B cell (primary cell): Measurements from ENCODE around the gene SLC35B3. TPM values are rescaled to one million over a fixed set of nuclear protein-coding genes. Genes with fewer than 3 reads are reported as not detected.
"Not testable (repeated sequence)": the region's sequence is repeated elsewhere in the genome, so short reads cannot be mapped to it uniquely, and the experiment has no call there.

ENCODE experiments used
- ATAC-seq: fragments of 200-7000 bp; cut with Tn5 transposase; one replicate; pipeline ENCODE4 v1.10.0; 2021; ENCODE audit warnings: low read depth, mild to moderate bottlenecking, moderate number of reproducible peaks, moderate library complexity
- CTCF ChIA-PET: fragments of 350-600 bp; sonication (Branson Sonifier 250); formaldehyde crosslinking; loops from one replicate; lab custom pipeline; 2021; ENCODE audit warnings: antibody characterized with exemption, inconsistent platforms; lab: Charles Lee
- POLR2A ChIA-PET: fragments of 350-600 bp; sonication (Branson Sonifier 250); formaldehyde crosslinking; loops from one replicate; lab custom pipeline; 2021; ENCODE audit warnings: antibody characterized with exemption; lab: Charles Lee
- DNase-seq: peaks from one replicate; pipeline ENCODE4 v3.0.0; 2013
- H2AFZ ChIP-seq: 2 replicates; pipeline ENCODE4 v1.6.1; 2012; ENCODE audit warnings: mild to moderate bottlenecking, low read depth, low read length; ENCODE audit not compliant: insufficient read depth, poor library complexity, severe bottlenecking
- H3K27ac ChIP-seq, 2 donors: 1 replicate in 1 of 2; 2 replicates in 1 of 2; pipeline ENCODE4 v1.5.1; 2012 to 2013; ENCODE audit warnings: low read length in 2 of 2, mild to moderate bottlenecking in 2 of 2, moderate library complexity in 1 of 2
- H3K27me3 ChIP-seq, 4 experiments: fragments of 200-600 bp in 1 of 4; sonication (generic) in 1 of 4; replicated peaks in 1 of 4; 1 replicate in 2 of 4; 2 replicates in 2 of 4; pipeline versions ENCODE4 v1.6.1 to v1.7.0; 2013 to 2016; ENCODE audit warnings: low read length in 3 of 4, mild to moderate bottlenecking in 2 of 4, mixed read lengths in 1 of 4, moderate library complexity in 1 of 4; ENCODE audit not compliant: insufficient read depth in 4 of 4, control insufficient read depth in 3 of 4; ENCODE audit errors: control extremely low read depth in 1 of 4
- H3K36me3 ChIP-seq, 2 experiments: replicated peaks in 1 of 2; 1 replicate in 1 of 2; 2 replicates in 1 of 2; pipeline versions ENCODE4 v1.6.1 to v1.7.1; 2013; ENCODE audit warnings: low read length in 1 of 2; ENCODE audit not compliant: insufficient read depth in 2 of 2, control insufficient read depth in 1 of 2; ENCODE audit errors: control extremely low read depth in 1 of 2, extremely low read depth in 1 of 2
- H3K4me1 ChIP-seq, 2 donors: fragments of 200-600 bp in 1 of 2; sonication (generic) in 1 of 2; 1 replicate in 1 of 2; 2 replicates in 1 of 2; pipeline versions ENCODE4 v1.5.1 to v1.6.1; 2013 to 2017; ENCODE audit warnings: low read length in 2 of 2; ENCODE audit not compliant: control insufficient read depth in 2 of 2, insufficient read depth in 2 of 2
- H3K4me2 ChIP-seq: replicated peaks from 2 replicates; pipeline ENCODE3; 2012; ENCODE audit warnings: mild to moderate bottlenecking, low read depth, low read length; ENCODE audit not compliant: poor library complexity, severe bottlenecking
- H3K4me3 ChIP-seq, 5 experiments: fragments of 200-600 bp in 1 of 5; sonication (generic) in 1 of 5; 1 replicate in 3 of 5; 2 replicates in 2 of 5; pipeline versions ENCODE4 v1.5.1 to v1.7.0; 2011 to 2016; ENCODE audit warnings: low read length in 4 of 5, mild to moderate bottlenecking in 4 of 5, low read depth in 2 of 5, control low read depth in 1 of 5, moderate library complexity in 1 of 5; ENCODE audit not compliant: insufficient read depth in 1 of 5; ENCODE audit errors: control extremely low read depth in 1 of 5, extremely low read depth in 1 of 5
- H3K79me2 ChIP-seq: fragments of 200-600 bp; sonication (generic); one replicate; pipeline ENCODE4 v1.6.0; 2016; ENCODE audit warnings: low read length; ENCODE audit not compliant: control insufficient read depth, insufficient read depth
- H3K9ac ChIP-seq: fragments of 200-600 bp; sonication (generic); 2 replicates; pipeline ENCODE4 v1.6.1; 2017; ENCODE audit warnings: mild to moderate bottlenecking, low read length, moderate library complexity
- H3K9me3 ChIP-seq, 3 donors: one replicate each; pipeline versions ENCODE4 v1.6.1 to v1.7.1; 2013; ENCODE audit warnings: low read length in 2 of 3; ENCODE audit not compliant: control insufficient read depth in 2 of 3, insufficient read depth in 1 of 3; ENCODE audit errors: control extremely low read depth in 1 of 3
- H4K20me1 ChIP-seq: 2 replicates; pipeline ENCODE4 v1.6.0; 2012; ENCODE audit warnings: mild to moderate bottlenecking, low read length; ENCODE audit not compliant: insufficient read depth, control insufficient read depth, poor library complexity, severe bottlenecking
- H3K27ac Mint-ChIP-seq: one replicate; pipeline ENCODE4 v1.8.0; 2021; ENCODE audit warnings: mixed read lengths
- H3K27me3 Mint-ChIP-seq: one replicate; pipeline ENCODE4 v1.8.0; 2021; ENCODE audit warnings: mixed read lengths
- H3K4me1 Mint-ChIP-seq: one replicate; pipeline ENCODE4 v1.8.0; 2021; ENCODE audit warnings: mixed read lengths
- H3K4me3 Mint-ChIP-seq: one replicate; pipeline ENCODE4 v1.8.0; 2021; ENCODE audit warnings: mixed read lengths
- H3K9me3 Mint-ChIP-seq: one replicate; pipeline ENCODE4 v1.8.0; 2022; ENCODE audit warnings: mixed read lengths; ENCODE audit not compliant: insufficient read depth
- EZH2 ChIP-seq: IDR thresholded peaks from 2 replicates; pipeline ENCODE4 v1.6.1; 2012; ENCODE audit warnings: borderline replicate concordance, low read depth, mild to moderate bottlenecking, moderate library complexity, low read length; ENCODE audit not compliant: insufficient read depth, poor library complexity, severe bottlenecking
- WGBS: methylation state at CpG from one replicate; pipeline ENCODE4 v1.1.5; 2013; ENCODE audit warnings: missing lambda C conversion rate; ENCODE audit not compliant: insufficient coverage; 5-methylcytosine and 5-hydroxymethylcytosine counted together
- intact Hi-C: fragments of 100-400 bp; cut with micrococcal nuclease; formaldehyde crosslinking; loops from one replicate; pipeline ENCODE4 v1.10.0; 2022
- polyA plus RNA-seq: library from polyadenylated mRNA; depleted of rRNA; stranded (reverse); fragments of >200 nt; gene quantifications from 2 replicates; pipeline ENCODE4 v1.2.3, GENCODE V29; 2012
- total RNA-seq, 2 donors: library from RNA; stranded (reverse); fragments of 120-200 nt in 1 of 2; gene quantifications; 1 replicate in 1 of 2; 2 replicates in 1 of 2; pipeline versions ENCODE4 v1.2.3 to v1.2.4, GENCODE V29; 2013 to 2022
- TF ChIP-seq, protein P1 (sequence below): fragments of 200-600 bp; IDR thresholded peaks from one replicate; pipeline ENCODE4 v1.8.0; 2022; ENCODE audit warnings: antibody characterized with exemption, mild to moderate bottlenecking

The SLC35B3 gene
- total and polyA plus RNA-seq, 2 donors (not counting 1 experiment from before 2014, with no cell fraction given), result 9.5 to 17.1 TPM

- Histone ChIP-seq H3K9ac (no peak overlapping the region), H3K79me2 (no peaks in the 10 kb centered on the region), H3K4me3 (no peak overlapping the region), H3K27ac (no peak overlapping the region), H3K4me1 (no peaks in the 10 kb centered on the region), H3K36me3 (no peaks in the 10 kb centered on the region), H3K27me3 (no peaks in the 10 kb centered on the region), H2AFZ (no peak overlapping the region), H3K9me3 (no peaks in the 10 kb centered on the region), H4K20me1 (no peaks in the 10 kb centered on the region), H3K4me2 (no peak overlapping the region)
- 69% methylated on average over 2 of the region's 2 CpGs for WGBS
- TF ChIP-seq, protein P1, sequence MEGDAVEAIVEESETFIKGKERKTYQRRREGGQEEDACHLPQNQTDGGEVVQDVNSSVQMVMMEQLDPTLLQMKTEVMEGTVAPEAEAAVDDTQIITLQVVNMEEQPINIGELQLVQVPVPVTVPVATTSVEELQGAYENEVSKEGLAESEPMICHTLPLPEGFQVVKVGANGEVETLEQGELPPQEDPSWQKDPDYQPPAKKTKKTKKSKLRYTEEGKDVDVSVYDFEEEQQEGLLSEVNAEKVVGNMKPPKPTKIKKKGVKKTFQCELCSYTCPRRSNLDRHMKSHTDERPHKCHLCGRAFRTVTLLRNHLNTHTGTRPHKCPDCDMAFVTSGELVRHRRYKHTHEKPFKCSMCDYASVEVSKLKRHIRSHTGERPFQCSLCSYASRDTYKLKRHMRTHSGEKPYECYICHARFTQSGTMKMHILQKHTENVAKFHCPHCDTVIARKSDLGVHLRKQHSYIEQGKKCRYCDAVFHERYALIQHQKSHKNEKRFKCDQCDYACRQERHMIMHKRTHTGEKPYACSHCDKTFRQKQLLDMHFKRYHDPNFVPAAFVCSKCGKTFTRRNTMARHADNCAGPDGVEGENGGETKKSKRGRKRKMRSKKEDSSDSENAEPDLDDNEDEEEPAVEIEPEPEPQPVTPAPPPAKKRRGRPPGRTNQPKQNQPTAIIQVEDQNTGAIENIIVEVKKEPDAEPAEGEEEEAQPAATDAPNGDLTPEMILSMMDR, result no peak
- TF ChIP-seq EZH2, result no peak
- Mint-ChIP-seq H3K27me3 (peaks cover 4% of the 10 kb centered on the region), H3K4me3 (no peak overlapping the region), H3K9me3 (peaks cover 2% of the 10 kb centered on the region), H3K4me1 (no peaks in the 10 kb centered on the region), H3K27ac (no peak overlapping the region)
- DNase-seq (no peak), ATAC-seq (no peak)
- intact Hi-C loops, result no loop called here
- CTCF ChIA-PET, result no interaction called here
- POLR2A ChIA-PET, result no interaction called here
These were observed 11.0 kb upstream of the SLC35B3 start for GRCh38 chr6:8446391-8446790.

GRCh38 chr6:8445930-8446329 is 10.6 kb upstream of the SLC35B3 start:
- H4K20me1 ChIP-seq, ATAC-seq, H2AFZ ChIP-seq, H3K9me3 ChIP-seq, H3K27me3 ChIP-seq, H3K36me3 ChIP-seq, POLR2A ChIA-PET, CTCF ChIA-PET, H3K4me3 ChIP-seq, H3K79me2 ChIP-seq, intact Hi-C loops, H3K9me3 Mint-ChIP-seq, H3K9ac ChIP-seq, H3K4me1 Mint-ChIP-seq, H3K4me3 Mint-ChIP-seq, H3K4me2 ChIP-seq, H3K4me1 ChIP-seq, H3K27ac ChIP-seq, DNase-seq, H3K27ac Mint-ChIP-seq, H3K27me3 Mint-ChIP-seq: not testable (repeated sequence)
- 67% methylated on average over 1 of the region's 4 CpGs for WGBS
